Putamen (tissue), 1 donor: ENCODE data around the gene RNF224.
A peak's percentile ranks its signal among the peaks of the same experiment; 100 is the strongest.
"Not testable (repeated sequence)": the region's sequence is repeated elsewhere in the genome, so short reads cannot be mapped to it uniquely, and the experiment has no call there.

Experiments
- DNase-seq: peaks from one replicate; pipeline ENCODE4 v3.0.0-alpha.2; 2016; ENCODE audit warnings: low spot score

The RNF224 gene

GRCh38 chr9:137240841-137241489 lies 13.7 kb downstream of the RNF224 start, which contains the start of gene TUBB4B:
Gene TUBB4B, plus strand, starts transcription at chr9:137241287. Its CDS starts 74 bp downstream, at chr9:137241361.
- DNase-seq, result peak; percentile 100

DNA sequence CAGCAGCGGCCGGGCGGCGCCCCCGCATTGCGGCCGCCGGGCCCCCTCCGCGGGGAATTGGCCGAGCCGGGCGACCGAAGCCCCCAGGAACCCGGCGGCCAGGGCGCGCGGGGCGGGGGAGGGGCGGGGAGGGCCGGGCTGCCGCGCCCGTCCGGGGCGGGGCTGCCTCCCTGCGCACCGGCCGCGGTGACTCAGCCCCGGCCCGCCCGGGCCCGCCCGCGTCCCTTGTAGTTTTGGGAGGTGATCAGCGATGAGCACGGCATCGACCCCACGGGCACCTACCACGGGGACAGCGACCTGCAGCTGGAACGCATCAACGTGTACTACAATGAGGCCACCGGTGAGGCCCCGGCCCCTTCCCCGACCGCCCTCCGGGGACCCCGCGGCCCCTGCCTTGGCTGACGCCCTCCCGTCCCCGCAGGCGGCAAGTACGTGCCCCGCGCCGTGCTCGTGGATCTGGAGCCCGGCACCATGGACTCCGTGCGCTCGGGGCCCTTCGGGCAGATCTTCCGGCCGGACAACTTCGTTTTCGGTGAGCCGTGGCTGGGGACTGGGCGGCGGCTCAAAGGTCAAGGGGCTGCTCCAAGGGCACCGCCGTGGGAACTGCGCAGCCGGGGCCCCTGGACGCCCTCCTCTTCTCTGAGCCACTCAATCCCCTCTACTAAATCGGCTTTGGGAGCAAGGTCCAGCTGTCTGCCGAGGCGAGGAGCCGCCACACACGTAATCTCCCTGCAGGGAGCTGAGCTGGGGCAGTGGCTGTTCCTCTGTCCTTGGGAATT lies 14.4 kb downstream of the RNF224 start:
- DNase-seq, result no peak

DNA sequence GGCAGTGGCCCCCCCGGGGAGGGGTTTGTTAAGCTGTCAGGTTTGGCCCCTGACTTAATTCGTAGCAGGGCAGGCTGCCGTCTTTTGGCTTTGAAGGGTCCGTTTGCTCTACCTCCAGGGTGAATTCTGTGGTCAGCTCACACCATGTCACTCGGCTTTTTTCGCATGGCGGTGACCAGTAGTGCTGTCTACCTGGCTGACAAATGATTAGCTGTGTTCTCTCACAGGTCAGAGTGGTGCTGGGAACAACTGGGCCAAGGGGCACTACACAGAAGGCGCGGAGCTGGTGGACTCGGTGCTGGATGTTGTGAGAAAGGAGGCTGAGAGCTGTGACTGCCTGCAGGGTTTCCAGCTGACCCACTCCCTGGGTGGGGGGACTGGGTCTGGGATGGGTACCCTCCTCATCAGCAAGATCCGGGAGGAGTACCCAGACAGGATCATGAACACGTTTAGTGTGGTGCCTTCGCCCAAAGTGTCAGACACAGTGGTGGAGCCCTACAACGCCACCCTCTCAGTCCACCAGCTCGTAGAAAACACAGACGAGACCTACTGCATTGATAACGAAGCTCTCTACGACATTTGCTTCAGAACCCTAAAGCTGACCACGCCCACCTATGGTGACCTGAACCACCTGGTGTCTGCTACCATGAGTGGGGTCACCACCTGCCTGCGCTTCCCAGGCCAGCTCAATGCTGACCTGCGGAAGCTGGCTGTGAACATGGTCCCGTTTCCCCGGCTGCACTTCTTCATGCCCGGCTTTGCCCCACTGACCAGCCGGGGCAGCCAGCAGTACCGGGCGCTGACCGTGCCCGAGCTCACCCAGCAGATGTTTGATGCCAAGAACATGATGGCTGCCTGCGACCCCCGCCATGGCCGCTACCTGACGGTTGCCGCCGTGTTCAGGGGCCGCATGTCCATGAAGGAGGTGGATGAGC lies 15.2 kb downstream of the RNF224 start:
- no peak for DNase-seq

DNA sequence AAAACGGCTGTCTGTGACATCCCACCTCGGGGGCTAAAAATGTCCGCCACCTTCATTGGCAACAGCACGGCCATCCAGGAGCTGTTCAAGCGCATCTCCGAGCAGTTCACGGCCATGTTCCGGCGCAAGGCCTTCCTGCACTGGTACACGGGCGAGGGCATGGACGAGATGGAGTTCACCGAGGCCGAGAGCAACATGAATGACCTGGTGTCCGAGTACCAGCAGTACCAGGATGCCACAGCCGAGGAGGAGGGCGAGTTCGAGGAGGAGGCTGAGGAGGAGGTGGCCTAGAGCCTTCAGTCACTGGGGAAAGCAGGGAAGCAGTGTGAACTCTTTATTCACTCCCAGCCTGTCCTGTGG lies 15.9 kb downstream of the RNF224 start:
- not testable (repeated sequence) for DNase-seq

DNA sequence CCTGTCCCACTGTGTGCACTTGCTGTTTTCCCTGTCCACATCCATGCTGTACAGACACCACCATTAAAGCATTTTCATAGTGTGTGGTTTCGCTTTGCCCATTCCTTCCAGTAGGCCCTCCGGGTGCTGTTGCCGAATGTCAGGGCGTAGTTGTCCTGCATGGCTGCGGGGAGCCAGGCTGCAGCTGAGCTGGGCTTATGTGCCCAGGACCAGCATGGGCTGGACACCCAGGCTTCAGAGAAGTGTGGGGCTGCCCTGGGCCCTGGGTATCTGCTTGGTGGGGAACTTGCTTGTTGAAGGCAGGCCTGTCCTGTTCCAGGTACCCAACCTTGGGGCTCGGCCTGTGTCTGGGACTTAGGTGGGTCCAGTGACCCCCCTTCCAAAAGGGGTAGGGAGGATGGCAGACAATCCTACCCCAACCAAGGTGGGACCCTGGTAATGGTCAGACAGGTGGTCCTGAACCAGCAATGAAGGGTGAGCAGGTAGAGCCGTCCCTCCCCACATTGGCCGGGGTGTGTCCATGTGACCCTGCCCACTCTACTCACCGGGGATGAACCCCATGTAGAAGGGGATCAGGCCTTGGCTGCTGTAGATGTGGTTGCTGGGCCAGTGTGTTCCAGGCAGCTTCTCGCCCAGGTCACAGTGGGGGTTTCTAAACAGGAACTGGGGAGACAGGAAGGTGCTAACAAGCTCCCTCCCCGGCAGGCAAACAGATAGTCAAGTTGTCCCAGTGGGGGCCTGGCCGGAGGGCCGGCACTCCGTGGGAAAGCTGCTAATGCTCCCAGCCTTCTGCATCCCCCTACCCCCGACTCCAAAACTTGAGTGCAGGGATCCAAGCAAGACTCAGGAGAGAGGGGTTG lies 16.6 kb downstream of the RNF224 start:
- DNase-seq, result no peak

DNA sequence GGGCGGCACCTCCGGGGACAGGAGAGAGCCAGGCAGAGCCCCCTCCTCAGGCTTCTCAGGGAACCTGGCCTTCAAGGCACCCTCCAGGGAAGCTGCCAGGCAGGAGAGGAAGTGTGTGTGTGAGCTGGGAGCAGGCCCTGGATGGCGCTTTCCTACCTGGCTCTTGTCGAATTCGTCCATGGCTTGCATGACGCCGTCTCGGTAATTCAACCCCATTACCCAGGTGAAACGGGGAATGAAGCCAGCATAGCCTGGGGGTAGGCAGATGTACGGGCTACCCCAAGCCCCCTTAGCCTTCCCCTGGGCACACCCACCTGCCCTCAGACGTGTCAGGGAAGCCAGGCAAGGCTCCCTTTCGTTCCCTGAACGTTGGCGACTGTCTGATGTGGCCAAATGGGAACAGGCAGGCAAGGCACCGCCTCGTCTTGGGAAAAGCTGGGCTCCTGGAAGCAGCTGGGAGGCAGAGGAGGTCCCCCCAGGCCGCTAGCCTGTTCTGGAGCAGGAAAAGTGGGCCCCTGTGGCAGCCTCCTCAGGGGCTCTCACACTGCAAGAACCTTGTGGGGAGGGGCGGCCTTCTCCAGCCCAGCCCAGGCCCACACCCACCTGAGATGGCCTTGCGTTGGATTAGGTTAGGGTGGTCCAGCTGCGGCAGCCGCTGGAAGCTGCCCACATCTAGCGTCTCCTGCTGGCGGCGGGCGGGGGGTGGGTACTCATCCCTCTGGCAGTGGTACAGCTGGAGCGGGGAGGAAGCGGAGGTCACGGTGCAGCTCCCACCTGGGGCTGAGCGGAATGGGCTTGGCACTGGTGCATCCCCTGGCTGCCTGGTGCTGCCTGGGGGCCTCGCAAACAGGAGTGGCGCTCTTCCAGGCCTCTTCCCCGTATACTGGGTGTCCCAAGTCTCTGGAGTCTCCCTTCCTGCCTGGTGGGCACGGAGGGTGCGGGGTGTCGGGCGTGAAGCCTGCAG lies 17.5 kb downstream of the RNF224 start:
- no peak for DNase-seq

DNA sequence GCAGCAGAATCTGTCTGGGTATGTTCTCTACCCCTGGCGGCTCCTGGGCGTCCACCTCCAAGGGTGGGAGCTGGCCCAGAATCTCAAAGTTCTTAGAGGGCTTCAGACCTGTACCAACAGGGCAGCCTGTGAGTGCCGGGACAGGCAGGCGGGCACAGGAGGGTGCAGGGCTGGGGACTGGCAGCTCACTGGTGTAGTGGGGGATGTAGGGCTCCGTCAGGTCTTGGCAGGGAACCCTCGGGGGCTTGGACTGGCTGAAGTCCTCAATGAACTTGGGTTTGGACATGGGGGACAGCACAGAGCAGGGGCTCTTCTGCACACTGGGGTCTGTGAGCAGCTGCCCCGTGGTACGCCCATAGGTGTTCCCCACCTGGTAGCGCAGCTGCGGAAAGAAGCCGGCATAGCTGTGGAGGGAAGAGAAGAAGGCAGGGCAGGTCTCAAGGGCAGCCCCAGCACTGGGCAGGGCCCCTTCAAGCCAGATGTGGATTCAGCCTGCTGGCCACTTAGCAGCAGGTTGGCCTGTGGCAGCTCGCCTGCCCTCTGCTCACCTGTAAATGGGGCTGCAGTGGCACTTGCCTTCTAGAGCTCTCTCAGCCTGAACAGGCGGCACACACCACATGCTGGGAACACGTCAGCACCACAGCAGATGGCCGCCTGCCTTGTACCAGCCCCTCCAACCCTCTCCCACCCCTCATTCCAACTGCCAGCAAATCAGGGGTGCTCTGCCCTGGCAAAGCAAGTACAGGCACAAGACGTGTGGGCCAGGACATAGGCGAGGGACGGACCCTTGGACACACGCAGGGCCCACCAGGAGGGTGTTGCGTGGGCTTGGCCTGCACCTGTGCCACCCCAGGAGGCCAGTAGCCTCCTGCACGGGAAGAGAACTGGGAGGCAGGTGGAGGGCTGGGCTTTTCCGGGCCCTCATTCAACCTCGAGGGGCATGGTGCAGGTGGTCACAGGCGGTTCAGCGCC lies 18.4 kb downstream of the RNF224 start:
- DNase-seq, result no peak

DNA sequence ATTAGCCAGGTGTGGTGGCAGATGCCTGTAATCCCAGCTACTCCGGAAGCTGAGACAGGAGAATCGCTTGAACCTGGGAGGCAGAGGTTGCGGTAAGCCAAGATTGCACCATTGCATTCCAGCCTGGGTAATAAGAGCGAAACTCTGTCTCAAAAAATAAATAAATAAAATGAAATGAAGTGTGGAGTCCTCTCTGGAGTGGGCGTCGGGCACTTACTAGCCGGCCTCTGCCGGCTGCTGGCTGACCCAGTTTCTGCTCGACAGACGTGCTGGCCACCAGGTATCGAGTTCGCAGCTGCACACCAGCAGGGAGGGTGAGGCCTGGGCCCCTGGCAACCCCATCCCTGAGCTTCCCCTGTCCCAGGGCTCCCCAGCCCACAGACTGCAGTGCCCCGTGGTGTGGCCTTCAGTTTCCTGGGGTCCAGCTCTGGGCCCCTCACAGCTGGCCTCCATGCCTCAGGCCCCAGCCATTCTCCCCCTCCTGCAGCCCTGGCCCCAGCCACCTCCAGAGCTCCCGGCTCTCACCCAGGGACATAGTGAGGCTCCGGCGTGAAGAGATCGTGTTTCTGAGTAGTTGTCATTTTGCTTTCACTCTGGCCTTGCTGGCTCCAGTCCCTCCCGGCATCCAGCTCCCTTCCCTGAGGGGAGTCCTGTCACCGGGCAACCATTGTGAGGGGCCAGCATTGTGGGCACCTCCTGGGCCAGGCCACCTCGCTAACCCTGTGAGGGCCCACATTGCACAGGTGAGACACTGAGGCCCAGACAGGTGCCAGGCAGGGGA lies 20.0 kb downstream of the RNF224 start:
- no peak for DNase-seq

DNA sequence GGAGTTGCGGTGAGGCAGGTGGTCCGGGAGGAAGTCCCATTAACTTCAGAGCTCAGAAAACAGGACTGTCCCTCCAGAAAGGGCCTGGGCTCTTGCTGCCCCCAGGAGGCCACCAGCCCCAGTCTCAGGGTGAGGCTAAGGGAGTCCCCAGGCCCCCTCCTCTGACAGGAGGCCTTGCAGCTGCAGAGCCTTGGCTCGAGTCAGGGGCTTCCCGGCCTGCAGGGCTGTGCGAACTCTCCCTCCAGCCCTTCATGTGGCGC lies 20.5 kb downstream of the RNF224 start:
- no peak for DNase-seq

- no peak for DNase-seq
These were observed 23.3 kb downstream of the RNF224 start for GRCh38 chr9:137250329-137251193.

DNA sequence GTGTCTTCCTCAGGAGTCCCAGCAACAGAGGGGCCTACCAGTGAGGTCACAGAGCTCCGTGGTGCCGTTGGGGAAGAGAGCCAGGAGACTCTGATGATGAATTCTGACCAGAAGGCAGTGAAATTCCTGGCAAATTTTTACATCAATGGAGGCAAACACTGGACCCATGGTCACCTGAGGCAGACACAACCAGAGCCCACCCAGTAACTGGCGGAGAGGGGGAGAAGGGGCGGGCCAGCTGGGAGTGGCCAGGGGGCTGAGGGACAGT lies 23.8 kb downstream of the RNF224 start, which contains the start of gene STPG3:
Gene STPG3 (plus strand): TSS at position 93 of the 268 bp plus-strand sequence. CDS start 1 bp downstream, at position 94.
- DNase-seq, result no peak

GRCh38 chr9:137251490-137252268 lies 24.4 kb downstream of the RNF224 start:
- no peak for DNase-seq

GRCh38 chr9:137252555-137253506 lies 25.5 kb downstream of the RNF224 start:
- DNase-seq, result no peak

DNA sequence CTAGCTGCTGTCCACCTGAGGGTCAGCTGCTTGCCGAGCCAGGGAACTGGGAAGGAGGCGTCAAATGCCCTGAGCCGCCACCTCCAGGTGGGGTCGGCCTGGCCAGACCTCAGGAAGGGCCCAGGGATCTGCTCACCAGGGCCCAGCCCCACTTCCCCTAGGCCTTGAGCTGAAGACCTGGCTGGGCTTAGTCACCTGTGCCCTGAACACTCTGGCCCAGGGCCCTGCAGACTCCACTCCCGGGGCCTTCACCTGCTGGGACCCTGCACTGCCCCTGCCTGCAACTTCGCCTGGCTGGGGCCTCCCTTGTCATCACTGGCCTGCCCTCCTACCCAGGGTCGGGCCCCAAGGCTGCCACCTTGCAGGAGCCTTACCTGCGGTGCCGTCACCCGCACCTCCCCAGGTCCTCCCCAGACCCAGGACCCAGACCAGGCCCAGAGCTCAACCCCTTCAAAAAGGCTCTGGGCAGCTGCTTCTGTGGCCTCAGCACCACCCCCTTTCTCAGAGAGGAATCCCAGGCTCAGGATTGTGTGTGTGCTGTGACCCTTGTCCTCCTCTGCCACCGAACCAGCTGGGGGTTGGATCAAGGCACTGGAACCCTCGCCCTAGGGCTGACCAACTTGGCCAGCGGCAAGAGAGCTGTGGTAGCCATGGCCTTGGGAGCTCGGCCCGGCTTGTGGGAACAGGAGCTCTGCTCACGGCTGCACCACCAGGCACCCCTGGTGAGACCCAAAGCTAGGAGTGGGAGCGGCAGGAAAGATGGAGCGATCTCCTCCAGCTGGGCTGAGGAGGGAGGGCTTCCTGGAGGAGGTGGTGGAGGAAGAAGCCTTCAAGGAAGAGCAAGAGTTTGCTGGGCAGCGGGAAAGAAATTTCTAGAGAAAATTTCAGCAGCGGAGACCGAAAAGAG lies 26.7 kb downstream of the RNF224 start:
- no peak for DNase-seq
